Amygdala (tissue), 56 donors: ENCODE data around the gene TCEA3.

ENCODE experiments used
- DNase-seq, 56 donors: peaks; one replicate each; lab custom pipeline; 2025; lab: John Stamatoyannopoulos, UW

The TCEA3 gene

GRCh38 chr1:23344111-23344986 lies 80.2 kb downstream of the TCEA3 start, which contains the start of gene HNRNPR:
TSS of gene HNRNPR (minus strand) at chr1:23344284. CDS start at chr1:23341008, 3,276 bp downstream.
- peak; percentile 88 to 100 (median 99) for DNase-seq

- peak in 14 of 56 donors; percentile 29 to 68 (median 41) for DNase-seq
Observed at GRCh38 chr1:23343221-23344110, 81.1 kb downstream of the TCEA3 start.

GRCh38 chr1:23341931-23342692 lies 82.4 kb downstream of the TCEA3 start:
- no peak for DNase-seq

GRCh38 chr1:23339632-23340031 lies 84.9 kb downstream of the TCEA3 start:
- DNase-seq, result no peak

GRCh38 chr1:23337869-23338268 lies 86.7 kb downstream of the TCEA3 start:
- DNase-seq, result no peak

- DNase-seq, result no peak
Observed at GRCh38 chr1:23331713-23332112, 92.8 kb downstream of the TCEA3 start.
